B cell (primary cell): ENCODE results near the gene CASTOR2. TPM values are rescaled to one million over a fixed set of nuclear protein-coding genes. Genes with fewer than 3 reads are reported as not detected.

ENCODE experiments used
- ATAC-seq: fragments of 200-7000 bp; cut with Tn5 transposase; one replicate; pipeline ENCODE4 v1.10.0; 2021; ENCODE audit warnings: low read depth, mild to moderate bottlenecking, moderate number of reproducible peaks, moderate library complexity
- CTCF ChIA-PET: fragments of 350-600 bp; sonication (Branson Sonifier 250); formaldehyde crosslinking; loops from one replicate; lab custom pipeline; 2021; ENCODE audit warnings: antibody characterized with exemption, inconsistent platforms; lab: Charles Lee
- POLR2A ChIA-PET: fragments of 350-600 bp; sonication (Branson Sonifier 250); formaldehyde crosslinking; loops from one replicate; lab custom pipeline; 2021; ENCODE audit warnings: antibody characterized with exemption; lab: Charles Lee
- DNase-seq: peaks from one replicate; pipeline ENCODE4 v3.0.0; 2013
- H2AFZ ChIP-seq: 2 replicates; pipeline ENCODE4 v1.6.1; 2012; ENCODE audit warnings: mild to moderate bottlenecking, low read depth, low read length; ENCODE audit not compliant: insufficient read depth, poor library complexity, severe bottlenecking
- H3K27ac ChIP-seq, 2 donors: 1 replicate in 1 of 2; 2 replicates in 1 of 2; pipeline ENCODE4 v1.5.1; 2012 to 2013; ENCODE audit warnings: low read length in 2 of 2, mild to moderate bottlenecking in 2 of 2, moderate library complexity in 1 of 2
- H3K27me3 ChIP-seq, 4 experiments: fragments of 200-600 bp in 1 of 4; sonication (generic) in 1 of 4; replicated peaks in 1 of 4; 1 replicate in 2 of 4; 2 replicates in 2 of 4; pipeline versions ENCODE4 v1.6.1 to v1.7.0; 2013 to 2016; ENCODE audit warnings: low read length in 3 of 4, mild to moderate bottlenecking in 2 of 4, mixed read lengths in 1 of 4, moderate library complexity in 1 of 4; ENCODE audit not compliant: insufficient read depth in 4 of 4, control insufficient read depth in 3 of 4; ENCODE audit errors: control extremely low read depth in 1 of 4
- H3K36me3 ChIP-seq, 2 experiments: replicated peaks in 1 of 2; 1 replicate in 1 of 2; 2 replicates in 1 of 2; pipeline versions ENCODE4 v1.6.1 to v1.7.1; 2013; ENCODE audit warnings: low read length in 1 of 2; ENCODE audit not compliant: insufficient read depth in 2 of 2, control insufficient read depth in 1 of 2; ENCODE audit errors: control extremely low read depth in 1 of 2, extremely low read depth in 1 of 2
- H3K4me1 ChIP-seq, 2 donors: fragments of 200-600 bp in 1 of 2; sonication (generic) in 1 of 2; 1 replicate in 1 of 2; 2 replicates in 1 of 2; pipeline versions ENCODE4 v1.5.1 to v1.6.1; 2013 to 2017; ENCODE audit warnings: low read length in 2 of 2; ENCODE audit not compliant: control insufficient read depth in 2 of 2, insufficient read depth in 2 of 2
- H3K4me2 ChIP-seq: replicated peaks from 2 replicates; pipeline ENCODE3; 2012; ENCODE audit warnings: mild to moderate bottlenecking, low read depth, low read length; ENCODE audit not compliant: poor library complexity, severe bottlenecking
- H3K4me3 ChIP-seq, 5 experiments: fragments of 200-600 bp in 1 of 5; sonication (generic) in 1 of 5; 1 replicate in 3 of 5; 2 replicates in 2 of 5; pipeline versions ENCODE4 v1.5.1 to v1.7.0; 2011 to 2016; ENCODE audit warnings: low read length in 4 of 5, mild to moderate bottlenecking in 4 of 5, low read depth in 2 of 5, control low read depth in 1 of 5, moderate library complexity in 1 of 5; ENCODE audit not compliant: insufficient read depth in 1 of 5; ENCODE audit errors: control extremely low read depth in 1 of 5, extremely low read depth in 1 of 5
- H3K79me2 ChIP-seq: fragments of 200-600 bp; sonication (generic); one replicate; pipeline ENCODE4 v1.6.0; 2016; ENCODE audit warnings: low read length; ENCODE audit not compliant: control insufficient read depth, insufficient read depth
- H3K9ac ChIP-seq: fragments of 200-600 bp; sonication (generic); 2 replicates; pipeline ENCODE4 v1.6.1; 2017; ENCODE audit warnings: mild to moderate bottlenecking, low read length, moderate library complexity
- H3K9me3 ChIP-seq, 3 donors: one replicate each; pipeline versions ENCODE4 v1.6.1 to v1.7.1; 2013; ENCODE audit warnings: low read length in 2 of 3; ENCODE audit not compliant: control insufficient read depth in 2 of 3, insufficient read depth in 1 of 3; ENCODE audit errors: control extremely low read depth in 1 of 3
- H4K20me1 ChIP-seq: 2 replicates; pipeline ENCODE4 v1.6.0; 2012; ENCODE audit warnings: mild to moderate bottlenecking, low read length; ENCODE audit not compliant: insufficient read depth, control insufficient read depth, poor library complexity, severe bottlenecking
- H3K27ac Mint-ChIP-seq: one replicate; pipeline ENCODE4 v1.8.0; 2021; ENCODE audit warnings: mixed read lengths
- H3K27me3 Mint-ChIP-seq: one replicate; pipeline ENCODE4 v1.8.0; 2021; ENCODE audit warnings: mixed read lengths
- H3K4me1 Mint-ChIP-seq: one replicate; pipeline ENCODE4 v1.8.0; 2021; ENCODE audit warnings: mixed read lengths
- H3K4me3 Mint-ChIP-seq: one replicate; pipeline ENCODE4 v1.8.0; 2021; ENCODE audit warnings: mixed read lengths
- H3K9me3 Mint-ChIP-seq: one replicate; pipeline ENCODE4 v1.8.0; 2022; ENCODE audit warnings: mixed read lengths; ENCODE audit not compliant: insufficient read depth
- EZH2 ChIP-seq: IDR thresholded peaks from 2 replicates; pipeline ENCODE4 v1.6.1; 2012; ENCODE audit warnings: borderline replicate concordance, low read depth, mild to moderate bottlenecking, moderate library complexity, low read length; ENCODE audit not compliant: insufficient read depth, poor library complexity, severe bottlenecking
- WGBS: methylation state at CpG from one replicate; pipeline ENCODE4 v1.1.5; 2013; ENCODE audit warnings: missing lambda C conversion rate; ENCODE audit not compliant: insufficient coverage; 5-methylcytosine and 5-hydroxymethylcytosine counted together
- intact Hi-C: fragments of 100-400 bp; cut with micrococcal nuclease; formaldehyde crosslinking; loops from one replicate; pipeline ENCODE4 v1.10.0; 2022
- polyA plus RNA-seq: library from polyadenylated mRNA; depleted of rRNA; stranded (reverse); fragments of >200 nt; gene quantifications from 2 replicates; pipeline ENCODE4 v1.2.3, GENCODE V29; 2012
- total RNA-seq, 2 donors: library from RNA; stranded (reverse); fragments of 120-200 nt in 1 of 2; gene quantifications; 1 replicate in 1 of 2; 2 replicates in 1 of 2; pipeline versions ENCODE4 v1.2.3 to v1.2.4, GENCODE V29; 2013 to 2022
- TF ChIP-seq, protein P1 (sequence below): fragments of 200-600 bp; IDR thresholded peaks from one replicate; pipeline ENCODE4 v1.8.0; 2022; ENCODE audit warnings: antibody characterized with exemption, mild to moderate bottlenecking

The CASTOR2 gene
- total and polyA plus RNA-seq, 2 donors (not counting 1 experiment from before 2014, with no cell fraction given) = 1.8 to 5.1 TPM

DNA sequence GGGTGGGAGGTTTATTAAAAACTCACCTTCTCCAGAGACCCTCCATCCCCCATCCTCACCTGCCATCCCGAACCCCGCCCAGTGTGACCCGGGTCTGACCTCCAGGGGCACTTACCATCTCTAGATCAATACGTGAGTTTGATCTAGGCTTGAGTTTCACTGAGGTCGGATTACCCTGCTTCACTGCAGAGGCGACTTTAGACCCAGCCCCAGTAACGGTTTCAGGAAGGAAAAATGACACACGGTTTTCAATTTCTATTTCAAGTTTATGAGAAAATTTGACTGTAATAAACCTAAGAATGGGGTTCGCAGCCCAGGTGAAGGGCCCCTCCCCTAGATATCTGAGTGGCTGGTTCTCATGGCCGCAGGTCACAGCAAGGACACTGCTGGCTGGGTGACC lies 76.0 kb downstream of the CASTOR2 start:
- Mint-ChIP-seq H3K27me3 (no peaks in the 10 kb centered on the region), H3K27ac (no peak overlapping the region), H3K4me1 (no peaks in the 10 kb centered on the region), H3K9me3 (no peaks in the 10 kb centered on the region), H3K4me3 (no peak overlapping the region)
- no peak overlapping the region for H3K27ac ChIP-seq
- no peak for ATAC-seq
- H3K9me3 ChIP-seq = no peaks in the 10 kb centered on the region
- no peak overlapping the region for H3K4me3 ChIP-seq
- H3K36me3 ChIP-seq = peaks cover 0 to 11% of the 10 kb centered on the region in 2 experiments
- no peak overlapping the region for H3K9ac ChIP-seq
- intact Hi-C loops = no loop called here
- no peak for TF ChIP-seq EZH2
- TF ChIP-seq, protein P1, sequence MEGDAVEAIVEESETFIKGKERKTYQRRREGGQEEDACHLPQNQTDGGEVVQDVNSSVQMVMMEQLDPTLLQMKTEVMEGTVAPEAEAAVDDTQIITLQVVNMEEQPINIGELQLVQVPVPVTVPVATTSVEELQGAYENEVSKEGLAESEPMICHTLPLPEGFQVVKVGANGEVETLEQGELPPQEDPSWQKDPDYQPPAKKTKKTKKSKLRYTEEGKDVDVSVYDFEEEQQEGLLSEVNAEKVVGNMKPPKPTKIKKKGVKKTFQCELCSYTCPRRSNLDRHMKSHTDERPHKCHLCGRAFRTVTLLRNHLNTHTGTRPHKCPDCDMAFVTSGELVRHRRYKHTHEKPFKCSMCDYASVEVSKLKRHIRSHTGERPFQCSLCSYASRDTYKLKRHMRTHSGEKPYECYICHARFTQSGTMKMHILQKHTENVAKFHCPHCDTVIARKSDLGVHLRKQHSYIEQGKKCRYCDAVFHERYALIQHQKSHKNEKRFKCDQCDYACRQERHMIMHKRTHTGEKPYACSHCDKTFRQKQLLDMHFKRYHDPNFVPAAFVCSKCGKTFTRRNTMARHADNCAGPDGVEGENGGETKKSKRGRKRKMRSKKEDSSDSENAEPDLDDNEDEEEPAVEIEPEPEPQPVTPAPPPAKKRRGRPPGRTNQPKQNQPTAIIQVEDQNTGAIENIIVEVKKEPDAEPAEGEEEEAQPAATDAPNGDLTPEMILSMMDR = no peak
- no peak for DNase-seq
- ChIA-PET POLR2A (no interaction called here), CTCF (no interaction called here)
- no peak overlapping the region for H2AFZ ChIP-seq
- no peaks in the 10 kb centered on the region for H3K79me2 ChIP-seq
- H3K4me1 ChIP-seq = no peaks in the 10 kb centered on the region
- H3K4me2 ChIP-seq = no peak overlapping the region
- WGBS = no CpG with 5 or more reads among the region's 10 CpGs
- H3K27me3 ChIP-seq = no peaks in the 10 kb centered on the region
- no peaks in the 10 kb centered on the region for H4K20me1 ChIP-seq

GRCh38 chr7:75042286-75042685 lies 77.8 kb downstream of the CASTOR2 start:
- Histone ChIP-seq H3K4me2 (no peak overlapping the region), H3K27ac (no peak overlapping the region), H3K4me3 (no peak overlapping the region), H4K20me1 (no peaks in the 10 kb centered on the region), H3K79me2 (no peaks in the 10 kb centered on the region), H3K9me3 (no peaks in the 10 kb centered on the region), H3K9ac (no peak overlapping the region), H3K4me1 (no peaks in the 10 kb centered on the region), H3K27me3 (no peaks in the 10 kb centered on the region), H3K36me3 (peaks cover 0 to 15% of the 10 kb centered on the region in 2 experiments), H2AFZ (no peak overlapping the region)
- intact Hi-C loops = no loop called here
- POLR2A ChIA-PET = no interaction called here
- no peak for TF ChIP-seq EZH2
- TF ChIP-seq, protein P1 = no peak
- no peaks in the 10 kb centered on the region for H3K9me3 Mint-ChIP-seq
- no peak overlapping the region for H3K27ac Mint-ChIP-seq
- no peaks in the 10 kb centered on the region for H3K4me1 Mint-ChIP-seq
- no peak for ATAC-seq
- no peaks in the 10 kb centered on the region for H3K27me3 Mint-ChIP-seq
- CTCF ChIA-PET = interaction anchor here (0.6 to 1.1 kb wide), 2 partner anchors 910 to 973 kb away, joined by 3 to 4 read pairs; no protein-coding TSS in a partner anchor
- H3K4me3 Mint-ChIP-seq = no peak overlapping the region
- DNase-seq = no peak
- WGBS = 99% methylated on average over 19 of the region's 19 CpGs
